HG03457 (cell line): ENCODE data around the gene ATP1A2.

Experiments used
- ATAC-seq: cut with Tn5 transposase; IDR thresholded peaks from one replicate; pipeline ENCODE4 v1.9.1; 2021; ENCODE audit warnings: moderate number of reproducible peaks; ENCODE audit not compliant: unreplicated experiment

ATP1A2 gene

DNA sequence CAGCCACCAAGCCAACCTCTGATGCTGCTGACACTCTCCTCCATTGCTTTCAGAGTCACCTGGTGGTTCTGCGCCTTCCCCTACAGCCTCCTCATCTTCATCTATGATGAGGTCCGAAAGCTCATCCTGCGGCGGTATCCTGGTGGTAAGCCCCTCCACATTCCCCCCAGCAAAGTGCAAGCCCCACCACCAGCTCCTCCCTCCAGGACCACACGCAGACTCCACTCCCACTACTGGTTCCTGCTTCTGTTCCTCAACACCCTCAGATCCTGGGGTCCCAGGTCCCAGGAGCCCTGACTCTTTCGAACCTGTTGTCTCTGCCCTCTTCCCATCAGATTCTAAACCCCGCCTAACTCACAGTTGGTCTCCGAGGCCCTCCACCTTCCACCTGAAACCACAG is 24.3 kb downstream of the ATP1A2 start:
- ATAC-seq, result no peak

DNA sequence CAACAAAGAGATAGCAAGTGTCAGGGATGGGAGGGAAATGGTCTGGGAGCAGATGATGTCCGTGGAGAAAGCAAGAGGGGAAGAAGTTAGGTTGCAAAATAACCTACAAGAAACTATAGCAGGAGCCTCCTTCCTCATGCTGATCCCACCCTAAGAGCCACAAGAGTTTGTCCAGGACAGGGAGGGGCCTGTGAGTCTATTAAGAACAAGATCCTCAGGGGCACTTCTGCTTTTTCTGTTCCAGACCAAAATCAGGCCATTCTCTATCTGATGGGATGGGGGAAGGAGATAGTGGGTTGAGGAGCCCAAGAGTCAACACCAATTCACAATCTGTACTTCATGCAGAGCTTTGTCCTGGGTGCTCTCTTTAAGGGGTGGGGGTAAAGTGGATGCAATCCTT is 28.1 kb downstream of the ATP1A2 start:
- no peak for ATAC-seq

DNA sequence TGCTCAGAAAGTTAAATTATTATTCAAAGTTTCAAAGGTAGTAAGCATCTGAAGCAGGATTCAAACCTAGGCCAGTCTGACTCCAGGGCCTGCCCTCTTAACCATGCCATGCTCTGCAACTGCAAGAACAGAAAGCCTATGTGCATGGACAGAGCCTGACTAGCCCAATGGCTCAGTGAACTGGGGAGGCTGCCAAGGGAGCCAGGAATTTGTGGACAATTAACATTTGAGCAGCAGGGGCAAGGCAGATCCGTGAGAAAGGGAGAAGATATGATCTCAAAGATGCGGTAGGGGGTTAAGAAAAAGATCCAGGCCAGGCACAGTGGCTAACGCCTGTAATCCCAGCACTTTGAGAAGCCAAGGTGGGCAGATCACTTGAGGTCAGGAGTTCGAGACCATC is 29.4 kb downstream of the ATP1A2 start:
- ATAC-seq, result no peak

DNA sequence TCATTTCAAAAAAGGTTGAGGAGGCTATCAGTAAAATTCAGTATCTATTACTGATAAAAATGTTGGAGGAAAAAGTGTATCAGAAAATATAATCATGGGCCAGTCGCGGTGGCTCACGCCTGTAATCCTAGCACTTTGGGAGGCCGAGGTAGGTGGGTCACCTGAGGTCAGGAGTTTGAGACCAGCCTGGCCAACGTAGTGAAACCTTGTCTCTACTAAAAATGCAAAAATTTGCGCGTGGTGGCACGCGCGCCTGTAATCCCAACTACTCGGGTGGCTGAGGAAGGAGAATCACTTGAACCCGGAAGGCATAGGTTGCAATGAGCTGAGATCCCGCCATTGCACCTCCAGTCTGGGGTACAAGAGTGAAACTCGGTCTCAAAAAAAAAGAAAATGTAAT is 30.5 kb downstream of the ATP1A2 start:
- ATAC-seq, result no peak

GRCh38 chr1:160148121-160148520 is 32.6 kb downstream of the ATP1A2 start:
- no peak for ATAC-seq

GRCh38 chr1:160149233-160149632 is 33.7 kb downstream of the ATP1A2 start:
- ATAC-seq, result no peak

GRCh38 chr1:160149716-160150115 is 34.2 kb downstream of the ATP1A2 start:
- ATAC-seq, result no peak

DNA sequence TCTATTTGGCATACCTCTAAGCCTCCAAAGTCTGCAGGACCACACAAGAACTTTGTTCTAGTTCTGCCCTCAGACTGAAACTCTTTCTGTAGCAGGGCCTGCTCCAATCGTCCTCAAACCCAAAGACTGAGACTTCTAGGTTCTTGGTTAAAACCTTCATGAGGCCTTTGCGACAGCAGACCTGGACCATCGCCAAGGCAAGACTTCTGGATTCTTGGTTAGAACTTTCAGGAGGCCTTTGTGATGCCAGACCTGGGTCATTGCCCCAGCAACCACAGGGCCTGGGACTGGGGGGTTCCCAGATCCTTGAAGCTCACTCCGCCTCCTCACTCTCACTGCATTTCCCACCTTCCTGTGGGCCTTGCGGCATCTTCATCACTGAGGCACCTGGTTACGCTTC is 35.7 kb downstream of the ATP1A2 start, which contains the start of gene ATP1A4:
ATP1A4 (plus strand) TSS at position 301 of the 400 bp plus-strand sequence. CDS start 438 bp downstream, outside the sequence.
- ATAC-seq, result no peak

DNA sequence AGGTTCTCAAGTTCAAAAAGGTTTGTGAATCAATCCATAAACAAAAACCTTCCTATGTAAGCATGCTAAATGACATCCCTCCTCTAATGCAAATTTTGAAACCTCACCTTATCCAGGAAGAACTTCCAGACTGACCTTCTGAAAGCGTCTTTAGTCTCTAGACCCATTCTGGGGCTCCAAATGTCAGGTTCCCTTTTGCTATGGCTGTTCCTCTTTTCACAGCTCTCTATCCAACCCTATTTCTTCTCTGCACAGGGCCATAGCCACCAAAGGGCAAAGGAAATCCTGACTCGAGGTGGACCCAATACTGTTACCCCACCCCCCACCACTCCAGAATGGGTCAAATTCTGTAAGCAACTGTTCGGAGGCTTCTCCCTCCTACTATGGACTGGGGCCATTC is 39.2 kb downstream of the ATP1A2 start:
- ATAC-seq, result no peak

- no peak for ATAC-seq
These were observed 40.8 kb downstream of the ATP1A2 start for GRCh38 chr1:160156361-160156760.

- no peak for ATAC-seq
These were observed 41.6 kb downstream of the ATP1A2 start for GRCh38 chr1:160157174-160157573.

GRCh38 chr1:160158031-160158430 is 42.5 kb downstream of the ATP1A2 start:
- ATAC-seq, result no peak

DNA sequence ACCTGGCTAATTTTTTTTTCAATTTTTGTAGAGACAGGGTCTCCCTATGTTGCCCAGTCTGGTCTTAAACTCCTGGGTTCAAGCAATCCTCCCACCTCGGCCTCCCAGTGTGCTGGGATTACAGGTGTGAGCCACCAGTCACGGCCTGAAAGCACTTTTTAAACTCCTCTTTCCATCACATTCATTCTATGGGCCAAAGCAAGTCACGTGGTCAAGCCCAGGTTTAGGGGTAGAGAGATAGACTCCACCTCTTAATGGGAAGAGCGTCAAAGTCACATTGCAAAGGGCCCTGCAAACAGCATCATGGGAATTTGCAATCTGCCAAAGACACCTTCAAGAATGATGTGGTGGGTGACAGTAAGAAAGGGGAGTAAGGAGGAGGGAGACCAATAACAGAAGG is 43.0 kb downstream of the ATP1A2 start:
- no peak for ATAC-seq

- no peak for ATAC-seq
These were observed 44.3 kb downstream of the ATP1A2 start for GRCh38 chr1:160159846-160160245.

DNA sequence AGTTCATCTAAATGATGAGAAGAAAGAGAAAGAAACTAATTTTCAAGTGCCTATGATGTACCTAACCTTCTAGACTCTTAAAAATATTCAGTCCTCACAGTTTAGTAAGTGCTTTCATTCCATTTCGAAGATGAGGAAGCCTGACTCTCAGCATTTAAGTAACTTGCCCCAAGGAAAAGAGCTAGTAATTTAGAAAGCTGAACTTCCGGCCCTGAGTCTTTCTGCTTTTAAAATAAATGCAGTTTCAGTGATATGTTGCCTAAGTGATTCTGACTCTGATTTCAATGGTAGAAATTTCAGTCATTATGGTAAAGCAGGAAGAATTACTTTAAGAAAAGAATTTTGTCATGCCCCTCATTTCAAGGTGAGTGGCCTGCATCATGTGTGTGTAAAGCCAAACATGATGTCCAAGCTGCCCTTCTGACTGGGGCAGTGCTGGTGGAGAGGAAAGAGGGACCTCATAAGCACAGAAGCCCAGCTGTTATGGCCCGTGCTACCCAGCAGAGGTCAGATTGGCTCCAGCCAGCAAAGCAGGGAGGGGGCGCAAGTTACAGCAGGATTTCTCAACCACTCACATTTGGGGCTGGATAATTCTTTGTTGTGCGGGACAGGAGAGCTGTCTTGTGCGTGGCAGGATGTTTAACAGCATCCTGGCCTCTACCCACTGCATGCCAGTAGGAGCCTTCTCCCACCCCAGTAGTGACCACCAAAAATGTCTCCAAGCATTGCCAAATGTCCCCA is 46.6 kb downstream of the ATP1A2 start:
- ATAC-seq, result no peak

- ATAC-seq, result no peak
These were observed 47.4 kb downstream of the ATP1A2 start for GRCh38 chr1:160162931-160163330.

GRCh38 chr1:160163615-160164014 is 48.1 kb downstream of the ATP1A2 start:
- no peak for ATAC-seq

DNA sequence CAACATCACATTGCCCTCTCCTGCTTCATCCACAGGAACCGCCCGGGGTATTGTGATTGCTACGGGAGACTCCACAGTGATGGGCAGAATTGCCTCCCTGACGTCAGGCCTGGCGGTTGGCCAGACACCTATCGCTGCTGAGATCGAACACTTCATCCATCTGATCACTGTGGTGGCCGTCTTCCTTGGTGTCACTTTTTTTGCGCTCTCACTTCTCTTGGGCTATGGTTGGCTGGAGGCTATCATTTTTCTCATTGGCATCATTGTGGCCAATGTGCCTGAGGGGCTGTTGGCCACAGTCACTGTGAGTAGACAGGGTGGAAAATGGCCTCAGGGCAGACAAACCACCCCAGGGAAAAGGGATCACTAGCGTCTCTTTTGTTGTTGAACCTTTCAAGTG is 48.6 kb downstream of the ATP1A2 start:
- ATAC-seq, result no peak

DNA sequence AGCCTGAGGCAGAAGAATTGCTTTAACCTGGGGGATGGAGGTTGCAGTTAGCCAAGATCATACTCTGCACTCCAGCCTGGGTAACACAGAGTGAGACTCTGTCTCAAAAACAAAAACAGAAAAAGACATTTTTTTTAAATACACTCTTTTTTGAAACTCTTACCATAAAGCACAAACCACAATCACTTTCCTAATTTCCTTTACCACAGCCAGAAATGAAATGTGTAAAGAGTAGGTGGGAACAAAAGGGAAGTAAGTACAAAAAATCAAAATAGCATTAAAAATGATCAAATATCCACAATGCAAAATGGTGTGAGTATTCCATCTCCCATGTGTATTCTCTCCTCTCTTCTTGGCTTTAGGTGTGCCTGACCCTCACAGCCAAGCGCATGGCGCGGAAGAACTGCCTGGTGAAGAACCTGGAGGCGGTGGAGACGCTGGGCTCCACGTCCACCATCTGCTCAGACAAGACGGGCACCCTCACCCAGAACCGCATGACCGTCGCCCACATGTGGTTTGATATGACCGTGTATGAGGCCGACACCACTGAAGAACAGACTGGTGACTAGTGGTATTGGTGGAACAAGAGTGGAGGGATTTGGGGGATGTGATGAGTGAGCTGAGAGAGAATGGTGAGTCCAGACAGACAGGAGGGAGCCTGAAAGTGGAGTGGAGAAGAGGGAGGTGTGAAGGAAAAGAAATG is 50.8 kb downstream of the ATP1A2 start:
- ATAC-seq, result no peak

- ATAC-seq, result no peak
These were observed 51.5 kb downstream of the ATP1A2 start for GRCh38 chr1:160167056-160167455.

DNA sequence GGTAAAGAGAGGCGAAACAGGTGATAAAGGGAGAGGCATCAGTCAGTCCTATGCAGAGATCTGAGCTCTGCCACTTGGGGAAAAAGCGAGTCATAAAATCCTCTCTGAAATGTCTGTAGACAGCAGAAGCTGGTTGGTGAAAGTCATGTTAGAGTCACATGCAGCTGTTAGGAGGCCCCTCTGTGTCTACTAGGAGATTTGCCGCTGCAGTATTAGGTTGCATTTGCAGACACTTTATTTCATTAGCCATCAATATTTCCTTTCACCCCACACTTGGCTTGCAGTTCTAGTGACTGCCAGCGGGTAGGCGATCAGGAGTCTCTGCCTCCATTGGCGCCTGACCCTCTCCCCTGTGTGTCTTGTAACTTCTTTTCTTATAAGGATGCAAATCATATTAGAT is 52.0 kb downstream of the ATP1A2 start:
- no peak for ATAC-seq

DNA sequence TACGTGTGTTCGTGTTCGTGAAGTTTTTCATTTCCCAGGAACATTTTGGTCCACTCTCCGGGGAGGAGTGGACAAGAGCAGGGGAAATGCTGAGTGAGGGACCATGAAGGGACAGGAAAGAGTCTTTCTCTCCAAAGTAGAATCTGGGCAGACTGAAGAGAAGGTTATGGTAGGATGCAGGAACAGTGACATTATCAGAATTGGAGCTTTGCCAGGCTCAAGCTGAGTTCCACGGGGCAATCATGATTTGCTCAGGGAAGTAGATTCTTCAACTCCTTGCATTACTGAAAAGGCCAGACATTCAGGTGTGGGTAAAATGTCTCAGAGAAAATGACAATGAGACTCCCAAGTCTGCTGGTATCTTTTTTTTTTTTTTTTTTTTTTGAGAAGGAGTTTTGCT is 52.5 kb downstream of the ATP1A2 start:
- ATAC-seq, result no peak
